B cell (primary cell): ENCODE results near the gene ADAP1.

ENCODE experiments used
- CTCF ChIP-seq: fragments of 200-600 bp; IDR thresholded peaks from one replicate; pipeline ENCODE4 v1.8.0; 2022; ENCODE audit warnings: antibody characterized with exemption, mild to moderate bottlenecking
- EZH2 ChIP-seq: IDR thresholded peaks from 2 replicates; pipeline ENCODE4 v1.6.1; 2012; ENCODE audit warnings: borderline replicate concordance, low read depth, mild to moderate bottlenecking, moderate library complexity, low read length; ENCODE audit not compliant: insufficient read depth, poor library complexity, severe bottlenecking

- no peak for TF ChIP-seq CTCF
- TF ChIP-seq EZH2: no peak
These were observed 41.8 kb upstream of the ADAP1 start for GRCh38 chr7:996079-996872.
